ENCODE measurements around the gene BARHL2. TPM values are rescaled to one million over a fixed set of nuclear protein-coding genes. Genes with fewer than 3 reads are reported as not detected.
A peak's percentile ranks its signal among the peaks of the same experiment; 100 is the strongest.

BARHL2 gene
- total and polyA plus RNA-seq, 8 donors: not detected

GRCh38 chr1:90725657-90726424 lies 8.7 kb upstream of the BARHL2 start:
- TF ChIP-seq, protein P1, sequence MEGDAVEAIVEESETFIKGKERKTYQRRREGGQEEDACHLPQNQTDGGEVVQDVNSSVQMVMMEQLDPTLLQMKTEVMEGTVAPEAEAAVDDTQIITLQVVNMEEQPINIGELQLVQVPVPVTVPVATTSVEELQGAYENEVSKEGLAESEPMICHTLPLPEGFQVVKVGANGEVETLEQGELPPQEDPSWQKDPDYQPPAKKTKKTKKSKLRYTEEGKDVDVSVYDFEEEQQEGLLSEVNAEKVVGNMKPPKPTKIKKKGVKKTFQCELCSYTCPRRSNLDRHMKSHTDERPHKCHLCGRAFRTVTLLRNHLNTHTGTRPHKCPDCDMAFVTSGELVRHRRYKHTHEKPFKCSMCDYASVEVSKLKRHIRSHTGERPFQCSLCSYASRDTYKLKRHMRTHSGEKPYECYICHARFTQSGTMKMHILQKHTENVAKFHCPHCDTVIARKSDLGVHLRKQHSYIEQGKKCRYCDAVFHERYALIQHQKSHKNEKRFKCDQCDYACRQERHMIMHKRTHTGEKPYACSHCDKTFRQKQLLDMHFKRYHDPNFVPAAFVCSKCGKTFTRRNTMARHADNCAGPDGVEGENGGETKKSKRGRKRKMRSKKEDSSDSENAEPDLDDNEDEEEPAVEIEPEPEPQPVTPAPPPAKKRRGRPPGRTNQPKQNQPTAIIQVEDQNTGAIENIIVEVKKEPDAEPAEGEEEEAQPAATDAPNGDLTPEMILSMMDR (IDR thresholded peaks at IDR 0.05): no peak
- Histone ChIP-seq H3K9me3 (no peaks in the 10 kb centered on the region), H3K4me3 (peak overlapping the region in 2 of 4 donors; percentile 25 to 45), H3K4me1 (peaks cover 0 to 20% (median 0%) of the 10 kb centered on the region in 3 donors), H3K36me3 (no peaks in the 10 kb centered on the region), H3K27ac (no peak overlapping the region), H3K27me3 (peaks cover 9 to 75% (median 40%) of the 10 kb centered on the region in 4 donors)
- WGBS, 2 donors: 3 to 5% methylated on average over 44 of the region's 44 CpGs
- FAIRE-seq (no peak), ATAC-seq (peak; percentile 41 to 55 (median 50)), DNase-seq (no peak)
- intact Hi-C loops (cut with DNase I): loop anchor here in 1 of 3 donors (10.0 kb wide), 1 partner anchor 439 kb away; no protein-coding TSS in a partner anchor

GRCh38 chr1:90724926-90725656 lies 8.0 kb upstream of the BARHL2 start:
- no peak for FAIRE-seq
- H3K9me3 ChIP-seq: no peaks in the 10 kb centered on the region
- peaks cover 0 to 17% (median 0%) of the 10 kb centered on the region in 3 donors for H3K4me1 ChIP-seq
- no peak overlapping the region for H3K27ac ChIP-seq
- no peaks in the 10 kb centered on the region for H3K36me3 ChIP-seq
- intact Hi-C loops (cut with DNase I): loop anchor here in 1 of 3 donors (10.0 kb wide), 1 partner anchor 440 kb away; no protein-coding TSS in a partner anchor
- peak in 3 of 4 donors; percentile 7 to 45 (median 21) for ATAC-seq
- H3K4me3 ChIP-seq: peak overlapping the region in 2 of 4 donors; percentile 25 to 45
- WGBS, 2 donors: 5 to 6% methylated on average over 52 of the region's 52 CpGs
- TF ChIP-seq, protein P1 (IDR thresholded peaks at IDR 0.05): no peak
- H3K27me3 ChIP-seq: peaks cover 13 to 75% (median 39%) of the 10 kb centered on the region in 4 donors
- no peak for DNase-seq

DNA sequence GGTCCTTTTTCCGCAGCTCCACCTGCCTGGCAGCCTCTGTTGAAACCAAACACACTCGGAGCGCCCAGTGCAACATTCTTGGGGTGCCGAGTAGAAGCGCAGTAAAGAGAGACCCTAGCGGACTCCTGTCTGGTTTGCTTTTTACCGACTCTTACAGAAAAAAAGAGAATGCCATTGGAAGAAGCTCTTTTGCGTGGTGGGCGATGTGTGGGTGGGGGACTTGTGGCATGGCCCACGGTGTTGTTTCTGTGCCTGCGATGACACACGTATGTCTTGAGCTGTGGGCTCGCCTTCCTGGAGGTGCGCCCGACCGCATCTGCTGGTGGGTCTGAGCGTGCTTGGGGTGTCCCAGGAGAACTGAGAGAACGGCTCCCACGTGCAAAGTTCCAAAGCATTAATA lies 7.3 kb upstream of the BARHL2 start:
- FAIRE-seq (no peak), DNase-seq (no peak), ATAC-seq (no peak)
- H3K27me3 ChIP-seq: peaks cover 7 to 75% (median 34%) of the 10 kb centered on the region in 4 donors
- no peak overlapping the region for H3K4me3 ChIP-seq
- 11 to 12% methylated on average over 19 of the region's 19 CpGs for WGBS, 2 donors
- H3K4me1 ChIP-seq: peaks cover 0 to 17% (median 0%) of the 10 kb centered on the region in 3 donors
- no peak overlapping the region for H3K27ac ChIP-seq
- no peaks in the 10 kb centered on the region for H3K9me3 ChIP-seq
- H3K36me3 ChIP-seq: no peaks in the 10 kb centered on the region
- intact Hi-C loops (cut with DNase I): loop anchor here in 1 of 3 donors (10.0 kb wide), 1 partner anchor 440 kb away; no protein-coding TSS in a partner anchor
- TF ChIP-seq, protein P1 (IDR thresholded peaks at IDR 0.05): no peak

GRCh38 chr1:90723590-90724108 lies 6.5 kb upstream of the BARHL2 start:
- WGBS, 2 donors: 9 to 15% methylated on average over 22 of the region's 22 CpGs
- Histone ChIP-seq H3K36me3 (no peaks in the 10 kb centered on the region), H3K9me3 (no peaks in the 10 kb centered on the region), H3K27ac (no peak overlapping the region), H3K4me3 (peak overlapping the region in 1 of 4 donors; percentile 7), H3K4me1 (peaks cover 0 to 17% (median 0%) of the 10 kb centered on the region in 3 donors), H3K27me3 (peaks cover 7 to 74% (median 31%) of the 10 kb centered on the region in 4 donors)
- TF ChIP-seq, protein P1 (IDR thresholded peaks at IDR 0.05): no peak
- intact Hi-C loops (cut with DNase I): loop anchor here in 1 of 3 donors (10.0 kb wide), 1 partner anchor 441 kb away; no protein-coding TSS in a partner anchor
- ATAC-seq (no peak), DNase-seq (no peak), FAIRE-seq (no peak)
